Gastroesophageal sphincter (tissue), 4 donors: ENCODE data around the gene KIF1C. TPM values are rescaled to one million over a fixed set of nuclear protein-coding genes. Genes with fewer than 3 reads are reported as not detected.

Source experiments
- ATAC-seq: fragments of 150-250 bp; one replicate; pipeline ENCODE4 v1.9.1; 2016; ENCODE audit warnings: mild to moderate bottlenecking, moderate library complexity
- H3K27ac ChIP-seq, 4 donors: fragments of 200-600 bp; sonication (generic) in 3 of 4; 1 replicate in 3 of 4; 2 replicates in 1 of 4; pipeline ENCODE4 v1.5.1; 2016 to 2019
- H3K27me3 ChIP-seq: fragments of 200-600 bp; sonication (generic); one replicate; pipeline ENCODE4 v1.5.1; 2019
- H3K36me3 ChIP-seq, 2 donors: fragments of 200-600 bp; sonication (generic); one replicate each; pipeline ENCODE4 v1.5.1; 2019; ENCODE audit warnings: control low read depth in 1 of 2
- H3K4me1 ChIP-seq, 3 donors: fragments of 200-600 bp; sonication (generic); 1 replicate in 2 of 3; 2 replicates in 1 of 3; pipeline ENCODE4 v1.5.1; 2016 to 2019; ENCODE audit warnings: control low read depth in 2 of 3
- H3K4me3 ChIP-seq, 2 donors: fragments of 200-600 bp; sonication (generic); one replicate each; pipeline ENCODE4 v1.5.1; 2019; ENCODE audit warnings: mild to moderate bottlenecking in 1 of 2, moderate library complexity in 1 of 2
- H3K9me3 ChIP-seq, 3 donors: fragments of 200-600 bp; sonication (generic); one replicate each; pipeline ENCODE4 v1.5.1; 2017 to 2019; ENCODE audit warnings: control low read depth in 2 of 3
- CTCF ChIP-seq, 4 experiments: fragments of 200-600 bp in 2 of 4; fragments of 450-650 bp in 2 of 4; sonication (generic) in 1 of 4; IDR thresholded peaks; one replicate each; pipeline ENCODE4 v1.5.1; 2017 to 2019; ENCODE audit warnings: antibody characterized with exemption in 4 of 4, mild to moderate bottlenecking in 2 of 4, moderate library complexity in 2 of 4
- EP300 ChIP-seq: sonication (generic); formaldehyde crosslinking; IDR thresholded peaks from one replicate; pipeline ENCODE4 v1.6.1; 2017; ENCODE audit warnings: antibody characterized with exemption, mild to moderate bottlenecking
- POLR2A ChIP-seq, 2 donors: fragments of 450-650 bp; IDR thresholded peaks; one replicate each; pipeline ENCODE4 v1.6.1; 2017; ENCODE audit warnings: antibody characterized with exemption in 2 of 2, mild to moderate bottlenecking in 2 of 2, moderate library complexity in 1 of 2
- POLR2AphosphoS5 ChIP-seq: sonication (generic); formaldehyde crosslinking; IDR thresholded peaks from one replicate; pipeline ENCODE4 v1.6.1; 2017; ENCODE audit warnings: antibody characterized with exemption
- WGBS, 2 donors: methylation state at CpG; one replicate each; pipeline ENCODE4 v1.1.5; 2018; ENCODE audit warnings: low coverage in 1 of 2; 5-methylcytosine and 5-hydroxymethylcytosine counted together
- total RNA-seq, 4 donors: library from RNA; depleted of rRNA; stranded (reverse); fragments of >200 nt; gene quantifications; one replicate each; pipeline ENCODE4 v1.1.0, GENCODE V29; 2016

The KIF1C gene
- total RNA-seq, 4 donors from 2014 or later = 147 to 302 (median 180) TPM

GRCh38 chr17:5031365-5032082, 33.8 kb downstream of the KIF1C start:
- peak; percentile 88 for ATAC-seq
- whole genome bisulfite sequencing, 2 donors = 32% methylated on average over 4 of the region's 48 CpGs; no CpG with 5 or more reads in 1 of the 2 donors
- H3K27ac ChIP-seq = peak overlapping the region in 3 of 4 donors; percentile 25 to 73 (median 28)

GRCh38 chr17:5032865-5033264, 35.1 kb downstream of the KIF1C start:
- no peak for TF ChIP-seq POLR2A (IDR thresholded peaks at IDR 0.05)
- no peak for TF ChIP-seq EP300
- no peak for TF ChIP-seq POLR2AphosphoS5
- no peak for TF ChIP-seq CTCF (IDR thresholded peaks at IDR 0.05)
- no peak overlapping the region for H3K4me3 ChIP-seq
- H3K27ac ChIP-seq = no peak overlapping the region
- WGBS, 2 donors = no CpG with 5 or more reads among the region's 6 CpGs
- H3K36me3 ChIP-seq = no peaks in the 10 kb centered on the region
- no peak for ATAC-seq
- H3K27me3 ChIP-seq = peaks cover 31% of the 10 kb centered on the region
- H3K4me1 ChIP-seq = peaks cover 0 to 22% (median 0%) of the 10 kb centered on the region in 3 donors
- H3K9me3 ChIP-seq = no peaks in the 10 kb centered on the region

More at GRCh38 chr17:5031365-5032082, 33.8 kb downstream of the KIF1C start:
- TF ChIP-seq CTCF (IDR thresholded peaks at IDR 0.05) = peak in 3 of 4 experiments; percentile 79 to 90 (median 85)
- no peak for TF ChIP-seq EP300
- TF ChIP-seq POLR2A (IDR thresholded peaks at IDR 0.05) = no peak
- peak; percentile 9 for TF ChIP-seq POLR2AphosphoS5
- H3K9me3 ChIP-seq = no peaks in the 10 kb centered on the region
- no peaks in the 10 kb centered on the region for H3K36me3 ChIP-seq
- peaks cover 0 to 22% (median 0%) of the 10 kb centered on the region in 3 donors for H3K4me1 ChIP-seq
- peaks cover 23% of the 10 kb centered on the region for H3K27me3 ChIP-seq
- H3K4me3 ChIP-seq = peak overlapping the region; percentile 32 to 55

- H3K9me3 ChIP-seq = no peaks in the 10 kb centered on the region
- TF ChIP-seq CTCF (IDR thresholded peaks at IDR 0.05) = no peak
- no peak for TF ChIP-seq POLR2A (IDR thresholded peaks at IDR 0.05)
- no peak for TF ChIP-seq POLR2AphosphoS5
- TF ChIP-seq EP300 = no peak
- peaks cover 0 to 22% (median 0%) of the 10 kb centered on the region in 3 donors for H3K4me1 ChIP-seq
- H3K27me3 ChIP-seq = peaks cover 31% of the 10 kb centered on the region
- H3K36me3 ChIP-seq = no peaks in the 10 kb centered on the region
- H3K27ac ChIP-seq = no peak overlapping the region
- H3K4me3 ChIP-seq = no peak overlapping the region
- no peak for ATAC-seq
- 60 to 71% methylated on average over 1 to 5 of the region's 13 CpGs for WGBS, 2 donors
Measured at GRCh38 chr17:5033352-5034015, 35.7 kb downstream of the KIF1C start.

GRCh38 chr17:5034063-5034462, 36.3 kb downstream of the KIF1C start:
- TF ChIP-seq POLR2A (IDR thresholded peaks at IDR 0.05) = no peak
- TF ChIP-seq EP300 = no peak
- TF ChIP-seq CTCF (IDR thresholded peaks at IDR 0.05) = no peak
- no peak for TF ChIP-seq POLR2AphosphoS5
- WGBS, 2 donors = no CpG with 5 or more reads among the region's 5 CpGs
- H3K36me3 ChIP-seq = no peaks in the 10 kb centered on the region
- H3K27me3 ChIP-seq = peaks cover 31% of the 10 kb centered on the region
- no peak for ATAC-seq
- H3K4me3 ChIP-seq = no peak overlapping the region
- no peak overlapping the region for H3K27ac ChIP-seq
- H3K9me3 ChIP-seq = no peaks in the 10 kb centered on the region
- H3K4me1 ChIP-seq = peaks cover 0 to 22% (median 0%) of the 10 kb centered on the region in 3 donors
